Neural cell (in vitro differentiated cells): ENCODE measurements around the gene ULBP2. TPM values are rescaled to one million over a fixed set of nuclear protein-coding genes. Genes with fewer than 3 reads are reported as not detected.
"Not testable (repeated sequence)": the region's sequence is repeated elsewhere in the genome, so short reads cannot be mapped to it uniquely, and the experiment has no call there.

Experiments used
- H2AFZ ChIP-seq: fragments of 200-600, 300-800 bp; sonication (generic), shearing (Covaris generic); 2 replicates; pipeline ENCODE4 v1.6.0; 2014; ENCODE audit warnings: low read depth, mild to moderate bottlenecking, antibody characterized with exemption, low read length, moderate library complexity
- H3F3A ChIP-seq: fragments of 200-600 bp; shearing (Covaris generic); 2 replicates; pipeline ENCODE4 v1.6.1; 2016; ENCODE audit warnings: mild to moderate bottlenecking, moderate library complexity, mixed read lengths, antibody characterized with exemption, low read length; ENCODE audit not compliant: insufficient read depth, poor library complexity, severe bottlenecking
- H3K27ac ChIP-seq: fragments of 200-600, 300-800 bp; sonication (generic), shearing (Covaris generic); 2 replicates; pipeline ENCODE4 v1.5.1; 2014; ENCODE audit warnings: mild to moderate bottlenecking, low read length, moderate library complexity
- H3K27me3 ChIP-seq: fragments of 300-800, 200-600 bp; sonication (generic), shearing (Covaris generic); 2 replicates; pipeline ENCODE4 v1.6.0; 2014; ENCODE audit warnings: mild to moderate bottlenecking, low read depth, low read length, moderate library complexity; ENCODE audit not compliant: insufficient read depth
- H3K36me3 ChIP-seq: fragments of 300-800, 200-600 bp; sonication (generic), shearing (Covaris generic); 2 replicates; pipeline ENCODE4 v1.5.1; 2014; ENCODE audit warnings: mild to moderate bottlenecking, antibody characterized with exemption, low read length, moderate library complexity; ENCODE audit not compliant: insufficient read depth
- H3K4me2 ChIP-seq: fragments of 300-800, 200-600 bp; sonication (generic), shearing (Covaris generic); 2 replicates; pipeline ENCODE4 v1.6.0; 2014; ENCODE audit warnings: mild to moderate bottlenecking, low read length
- H3K4me3 ChIP-seq: fragments of 300-800, 200-600 bp; sonication (generic), shearing (Covaris generic); 2 replicates; pipeline ENCODE4 v1.5.1; 2014; ENCODE audit warnings: mild to moderate bottlenecking, low read length, moderate library complexity
- H3K79me2 ChIP-seq: fragments of 200-600 bp; shearing (Covaris generic); replicated peaks from 2 replicates; pipeline ENCODE4 v1.6.0; 2014; ENCODE audit warnings: mild to moderate bottlenecking, low read length, moderate library complexity; ENCODE audit not compliant: insufficient read depth
- H3K9ac ChIP-seq: fragments of 300-800, 200-600 bp; sonication (generic), shearing (Covaris generic); 2 replicates; pipeline ENCODE4 v1.6.1; 2016; ENCODE audit warnings: mild to moderate bottlenecking, low read length, mixed read lengths
- H3K9me2 ChIP-seq: fragments of 200-600 bp; shearing (Covaris generic); 2 replicates; pipeline ENCODE4 v1.6.1; 2016; ENCODE audit warnings: mild to moderate bottlenecking, low read length, mixed read lengths; ENCODE audit not compliant: insufficient read depth
- H3K9me3 ChIP-seq: fragments of 200-600, 300-800 bp; sonication (generic), shearing (Covaris generic); 2 replicates; pipeline ENCODE4 v1.6.1; 2016; ENCODE audit warnings: mild to moderate bottlenecking, mixed run types, low read length, moderate library complexity, mixed read lengths
- H4K20me1 ChIP-seq: fragments of 200-600 bp; shearing (Covaris generic); 2 replicates; pipeline ENCODE4 v1.6.1; 2016; ENCODE audit warnings: mild to moderate bottlenecking, mixed run types; ENCODE audit not compliant: insufficient read depth
- EP300 ChIP-seq: fragments of 450-650 bp; conservative IDR thresholded peaks from 2 replicates; pipeline ENCODE4 v1.6.1; 2014; ENCODE audit warnings: antibody characterized with exemption, mild to moderate bottlenecking, moderate library complexity; ENCODE audit not compliant: poor library complexity, severe bottlenecking
- EZH2 ChIP-seq: fragments of 200-600, 300-800 bp; shearing (Covaris generic), sonication (generic); IDR thresholded peaks from 2 replicates; pipeline ENCODE4 v1.6.1; 2014; ENCODE audit warnings: antibody characterized with exemption, low read length, borderline replicate concordance, mild to moderate bottlenecking; ENCODE audit not compliant: insufficient read depth, poor library complexity, severe bottlenecking
- MXI1 ChIP-seq: fragments of 450-650 bp; conservative IDR thresholded peaks from 2 replicates; pipeline ENCODE4 v1.6.1; 2014; ENCODE audit warnings: antibody characterized with exemption, mild to moderate bottlenecking; ENCODE audit not compliant: poor library complexity, severe bottlenecking
- POLR2AphosphoS5 ChIP-seq: IDR thresholded peaks from 2 replicates; pipeline ENCODE4 v1.6.1; 2012
- RAD21 ChIP-seq: fragments of 450-650 bp; conservative IDR thresholded peaks from 2 replicates; pipeline ENCODE4 v1.6.1; 2014; ENCODE audit warnings: antibody characterized with exemption, mild to moderate bottlenecking, moderate library complexity
- SMC3 ChIP-seq: fragments of 450-650 bp; conservative IDR thresholded peaks from 2 replicates; pipeline ENCODE4 v1.6.1; 2014; ENCODE audit warnings: antibody characterized with exemption, mild to moderate bottlenecking, moderate library complexity; ENCODE audit not compliant: poor library complexity
- TAF1 ChIP-seq: IDR thresholded peaks from 2 replicates; pipeline ENCODE4 v1.6.1; 2012; ENCODE audit warnings: low read depth
- polyA plus RNA-seq: library from polyadenylated mRNA; depleted of rRNA; stranded (reverse); fragments of >200 nt; gene quantifications from 2 replicates; pipeline ENCODE4 v1.2.3, GENCODE V29; 2014
- TF ChIP-seq, protein P1 (sequence below): IDR thresholded peaks from 2 replicates; pipeline ENCODE4 v1.6.1; 2012; ENCODE audit warnings: borderline replicate concordance
- TF ChIP-seq, protein P2 (sequence below): fragments of 450-650 bp; IDR thresholded peaks from 2 replicates; pipeline ENCODE4 v1.5.1; 2014; ENCODE audit warnings: antibody characterized with exemption, mild to moderate bottlenecking, moderate library complexity; ENCODE audit not compliant: poor library complexity, severe bottlenecking

ULBP2 gene
- polyA plus RNA-seq, 1 donor from 2014 or later: 1.5 TPM

DNA sequence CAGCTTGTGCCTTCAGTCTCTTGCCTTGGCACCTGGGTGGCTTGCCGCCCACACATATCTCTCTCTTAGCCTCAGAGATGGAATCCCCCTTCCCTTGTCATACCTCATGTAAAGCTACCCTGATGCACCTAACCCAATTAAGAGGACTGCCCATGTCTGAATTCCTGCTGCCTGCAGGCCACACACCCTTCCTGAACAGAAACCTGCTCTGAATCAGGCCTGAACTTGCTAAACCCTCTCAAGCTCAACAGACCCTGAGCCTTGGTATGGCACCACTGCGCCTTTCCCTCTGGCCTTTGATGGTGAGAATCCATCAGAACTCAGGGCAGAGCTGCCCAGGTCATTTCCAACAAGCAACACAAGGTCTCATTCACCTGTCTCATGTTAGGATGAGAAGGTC lies 24.1 kb upstream of the ULBP2 start:
- Histone ChIP-seq H3K9me2 (no peaks in the 10 kb centered on the region), H3F3A (no peaks in the 10 kb centered on the region), H3K4me2 (no peak overlapping the region), H3K27me3 (peaks cover 31% of the 10 kb centered on the region), H2AFZ (no peak overlapping the region), H4K20me1 (no peaks in the 10 kb centered on the region), H3K79me2 (no peaks in the 10 kb centered on the region), H3K36me3 (no peaks in the 10 kb centered on the region), H3K4me3 (no peak overlapping the region), H3K9ac (no peak overlapping the region), H3K27ac (no peak overlapping the region), H3K9me3 (no peaks in the 10 kb centered on the region)
- no peak for TF ChIP-seq TAF1
- no peak for TF ChIP-seq RAD21
- TF ChIP-seq MXI1: no peak
- no peak for TF ChIP-seq EP300
- TF ChIP-seq POLR2AphosphoS5: no peak
- TF ChIP-seq, protein P1, sequence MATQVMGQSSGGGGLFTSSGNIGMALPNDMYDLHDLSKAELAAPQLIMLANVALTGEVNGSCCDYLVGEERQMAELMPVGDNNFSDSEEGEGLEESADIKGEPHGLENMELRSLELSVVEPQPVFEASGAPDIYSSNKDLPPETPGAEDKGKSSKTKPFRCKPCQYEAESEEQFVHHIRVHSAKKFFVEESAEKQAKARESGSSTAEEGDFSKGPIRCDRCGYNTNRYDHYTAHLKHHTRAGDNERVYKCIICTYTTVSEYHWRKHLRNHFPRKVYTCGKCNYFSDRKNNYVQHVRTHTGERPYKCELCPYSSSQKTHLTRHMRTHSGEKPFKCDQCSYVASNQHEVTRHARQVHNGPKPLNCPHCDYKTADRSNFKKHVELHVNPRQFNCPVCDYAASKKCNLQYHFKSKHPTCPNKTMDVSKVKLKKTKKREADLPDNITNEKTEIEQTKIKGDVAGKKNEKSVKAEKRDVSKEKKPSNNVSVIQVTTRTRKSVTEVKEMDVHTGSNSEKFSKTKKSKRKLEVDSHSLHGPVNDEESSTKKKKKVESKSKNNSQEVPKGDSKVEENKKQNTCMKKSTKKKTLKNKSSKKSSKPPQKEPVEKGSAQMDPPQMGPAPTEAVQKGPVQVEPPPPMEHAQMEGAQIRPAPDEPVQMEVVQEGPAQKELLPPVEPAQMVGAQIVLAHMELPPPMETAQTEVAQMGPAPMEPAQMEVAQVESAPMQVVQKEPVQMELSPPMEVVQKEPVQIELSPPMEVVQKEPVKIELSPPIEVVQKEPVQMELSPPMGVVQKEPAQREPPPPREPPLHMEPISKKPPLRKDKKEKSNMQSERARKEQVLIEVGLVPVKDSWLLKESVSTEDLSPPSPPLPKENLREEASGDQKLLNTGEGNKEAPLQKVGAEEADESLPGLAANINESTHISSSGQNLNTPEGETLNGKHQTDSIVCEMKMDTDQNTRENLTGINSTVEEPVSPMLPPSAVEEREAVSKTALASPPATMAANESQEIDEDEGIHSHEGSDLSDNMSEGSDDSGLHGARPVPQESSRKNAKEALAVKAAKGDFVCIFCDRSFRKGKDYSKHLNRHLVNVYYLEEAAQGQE: no peak

DNA sequence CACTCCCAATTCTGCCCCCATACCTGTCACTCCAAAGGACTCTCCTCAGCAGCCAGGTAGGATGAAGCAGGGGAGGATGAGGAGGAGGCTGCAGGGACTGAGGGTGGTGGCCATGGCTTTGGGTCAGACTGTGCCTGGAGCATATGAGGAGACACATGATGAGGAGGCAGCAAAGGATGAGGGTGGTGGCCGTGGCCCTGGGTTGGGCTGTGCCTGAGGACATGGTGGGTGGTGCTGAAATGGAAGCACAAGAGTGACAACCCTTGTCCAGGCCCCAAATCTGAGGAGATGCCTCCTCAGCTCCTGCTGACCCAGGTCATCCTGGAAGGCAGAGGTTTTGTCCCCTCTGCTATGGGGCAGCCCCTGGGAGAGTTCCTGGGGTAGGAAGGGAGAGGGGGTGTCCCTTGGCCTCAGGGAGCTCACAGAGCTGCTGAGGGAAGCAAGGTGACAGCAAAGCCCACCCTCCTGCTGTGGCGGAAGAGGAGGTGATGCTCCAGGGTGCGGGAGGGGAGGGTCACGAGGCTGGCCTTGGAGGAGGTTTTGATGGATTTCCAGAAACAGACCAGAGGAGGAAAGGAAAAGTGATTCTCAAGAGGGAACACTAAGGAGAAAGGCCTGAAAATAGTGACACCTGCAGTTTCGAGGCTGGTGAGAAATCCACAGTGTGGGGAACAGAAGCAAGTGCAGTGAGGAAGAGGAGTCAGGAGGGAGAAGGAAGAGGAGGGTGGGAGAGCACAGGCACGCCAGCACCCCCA lies 23.5 kb upstream of the ULBP2 start:
- H3K27ac ChIP-seq: no peak overlapping the region
- H4K20me1 ChIP-seq: no peaks in the 10 kb centered on the region
- no peaks in the 10 kb centered on the region for H3F3A ChIP-seq
- no peak overlapping the region for H3K4me2 ChIP-seq
- H2AFZ ChIP-seq: no peak overlapping the region
- no peaks in the 10 kb centered on the region for H3K79me2 ChIP-seq
- H3K9me3 ChIP-seq: no peaks in the 10 kb centered on the region
- H3K4me3 ChIP-seq: no peak overlapping the region
- H3K36me3 ChIP-seq: no peaks in the 10 kb centered on the region
- no peak overlapping the region for H3K9ac ChIP-seq
- TF ChIP-seq RAD21 (no peak), EP300 (no peak), SMC3 (no peak), MXI1 (no peak), EZH2 (no peak), POLR2AphosphoS5 (no peak), TAF1 (no peak)
- TF ChIP-seq, protein P1: no peak
- TF ChIP-seq, protein P2, sequence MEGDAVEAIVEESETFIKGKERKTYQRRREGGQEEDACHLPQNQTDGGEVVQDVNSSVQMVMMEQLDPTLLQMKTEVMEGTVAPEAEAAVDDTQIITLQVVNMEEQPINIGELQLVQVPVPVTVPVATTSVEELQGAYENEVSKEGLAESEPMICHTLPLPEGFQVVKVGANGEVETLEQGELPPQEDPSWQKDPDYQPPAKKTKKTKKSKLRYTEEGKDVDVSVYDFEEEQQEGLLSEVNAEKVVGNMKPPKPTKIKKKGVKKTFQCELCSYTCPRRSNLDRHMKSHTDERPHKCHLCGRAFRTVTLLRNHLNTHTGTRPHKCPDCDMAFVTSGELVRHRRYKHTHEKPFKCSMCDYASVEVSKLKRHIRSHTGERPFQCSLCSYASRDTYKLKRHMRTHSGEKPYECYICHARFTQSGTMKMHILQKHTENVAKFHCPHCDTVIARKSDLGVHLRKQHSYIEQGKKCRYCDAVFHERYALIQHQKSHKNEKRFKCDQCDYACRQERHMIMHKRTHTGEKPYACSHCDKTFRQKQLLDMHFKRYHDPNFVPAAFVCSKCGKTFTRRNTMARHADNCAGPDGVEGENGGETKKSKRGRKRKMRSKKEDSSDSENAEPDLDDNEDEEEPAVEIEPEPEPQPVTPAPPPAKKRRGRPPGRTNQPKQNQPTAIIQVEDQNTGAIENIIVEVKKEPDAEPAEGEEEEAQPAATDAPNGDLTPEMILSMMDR: no peak
- no peaks in the 10 kb centered on the region for H3K9me2 ChIP-seq
- peaks cover 38% of the 10 kb centered on the region for H3K27me3 ChIP-seq

DNA sequence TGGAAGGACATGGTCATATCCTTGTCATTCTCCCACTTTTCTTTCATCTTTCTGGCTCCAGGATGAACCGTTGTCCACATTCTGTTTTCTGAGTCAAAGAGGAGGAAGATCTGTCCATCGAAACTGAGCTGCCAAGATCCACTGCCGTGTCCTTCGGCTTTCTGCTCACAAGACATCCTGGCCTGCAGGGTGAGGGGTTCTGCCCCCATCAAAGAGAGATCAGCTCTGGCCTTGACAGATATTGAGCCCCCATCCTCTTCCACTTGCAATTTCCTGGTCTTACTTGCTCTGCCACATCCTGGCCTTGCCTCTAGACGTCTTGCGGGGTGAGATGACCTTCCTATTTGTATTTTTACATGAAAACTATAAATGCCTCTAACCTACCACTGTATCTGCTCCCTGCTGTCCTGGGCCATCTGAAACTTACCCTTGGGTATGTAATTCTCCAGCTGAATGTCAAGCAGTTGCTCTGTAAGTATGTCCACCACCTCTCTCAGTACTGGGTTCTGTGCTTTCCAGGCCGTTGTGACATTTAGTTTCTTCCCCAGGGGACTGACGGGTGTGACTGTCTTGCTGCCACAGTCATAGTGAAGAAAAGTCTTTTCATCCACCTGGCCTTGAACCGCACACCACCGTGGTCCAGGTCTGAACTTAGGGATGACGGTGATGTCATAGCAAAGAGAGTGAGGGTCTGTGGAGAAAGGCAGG lies 22.5 kb upstream of the ULBP2 start:
- not testable (repeated sequence) for H3K9me2 ChIP-seq, H2AFZ ChIP-seq, H3K9ac ChIP-seq, H3F3A ChIP-seq, H4K20me1 ChIP-seq, H3K9me3 ChIP-seq, H3K36me3 ChIP-seq, H3K4me3 ChIP-seq, H3K27ac ChIP-seq, H3K4me2 ChIP-seq, H3K79me2 ChIP-seq
- H3K27me3 ChIP-seq: peaks cover 47% of the 10 kb centered on the region
